AG04449 (cell line): ENCODE data around the gene CCDC69.

Source experiments
- CTCF ChIA-PET: fragments of 350-600 bp; formaldehyde crosslinking; extraction: SDS; loops from one replicate; lab custom pipeline; 2021; ENCODE audit warnings: antibody characterized with exemption; lab: Yijun Ruan, JAX
- POLR2A ChIA-PET: fragments of 400-600, 350-600 bp; formaldehyde crosslinking; extraction: SDS; loops from one replicate; lab custom pipeline; 2020; ENCODE audit warnings: antibody characterized with exemption, inconsistent platforms; lab: Yijun Ruan, JAX
- DNase-seq: peaks from one replicate; pipeline ENCODE4 v3.0.0-alpha.2; 2010; ENCODE audit warnings: low read depth, low spot score
- H3K4me3 ChIP-seq: 2 replicates; pipeline ENCODE4 v1.5.1; 2011; ENCODE audit warnings: low read depth, mild to moderate bottlenecking, control low read depth, low read length
- TF ChIP-seq, protein P1 (sequence below): IDR thresholded peaks from one replicate; pipeline ENCODE4 v1.5.1; 2011; ENCODE audit warnings: mild to moderate bottlenecking, moderate library complexity, low read length, control low read depth, inconsistent platforms; ENCODE audit not compliant: insufficient read depth; ENCODE audit errors: missing control alignments

The CCDC69 gene

GRCh38 chr5:151156507-151157420 lies 67.1 kb downstream of the CCDC69 start:
- POLR2A ChIA-PET, result interaction anchor here (0.5 to 0.6 kb wide), 4 partner anchors 8 to 527 kb away, joined by 3 to 5 read pairs (median 4); partner anchors contain the start of gene GM2A
- H3K4me3 ChIP-seq, result peak overlapping the region; percentile 91
- DNase-seq, result no peak
- CTCF ChIA-PET, result interaction anchor here (0.9 to 4.1 kb wide), 10 partner anchors 9 to 109 kb away, joined by 3 to 16 read pairs (median 6); no protein-coding TSS in a partner anchor
- TF ChIP-seq, protein P1, sequence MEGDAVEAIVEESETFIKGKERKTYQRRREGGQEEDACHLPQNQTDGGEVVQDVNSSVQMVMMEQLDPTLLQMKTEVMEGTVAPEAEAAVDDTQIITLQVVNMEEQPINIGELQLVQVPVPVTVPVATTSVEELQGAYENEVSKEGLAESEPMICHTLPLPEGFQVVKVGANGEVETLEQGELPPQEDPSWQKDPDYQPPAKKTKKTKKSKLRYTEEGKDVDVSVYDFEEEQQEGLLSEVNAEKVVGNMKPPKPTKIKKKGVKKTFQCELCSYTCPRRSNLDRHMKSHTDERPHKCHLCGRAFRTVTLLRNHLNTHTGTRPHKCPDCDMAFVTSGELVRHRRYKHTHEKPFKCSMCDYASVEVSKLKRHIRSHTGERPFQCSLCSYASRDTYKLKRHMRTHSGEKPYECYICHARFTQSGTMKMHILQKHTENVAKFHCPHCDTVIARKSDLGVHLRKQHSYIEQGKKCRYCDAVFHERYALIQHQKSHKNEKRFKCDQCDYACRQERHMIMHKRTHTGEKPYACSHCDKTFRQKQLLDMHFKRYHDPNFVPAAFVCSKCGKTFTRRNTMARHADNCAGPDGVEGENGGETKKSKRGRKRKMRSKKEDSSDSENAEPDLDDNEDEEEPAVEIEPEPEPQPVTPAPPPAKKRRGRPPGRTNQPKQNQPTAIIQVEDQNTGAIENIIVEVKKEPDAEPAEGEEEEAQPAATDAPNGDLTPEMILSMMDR, result no peak

DNA sequence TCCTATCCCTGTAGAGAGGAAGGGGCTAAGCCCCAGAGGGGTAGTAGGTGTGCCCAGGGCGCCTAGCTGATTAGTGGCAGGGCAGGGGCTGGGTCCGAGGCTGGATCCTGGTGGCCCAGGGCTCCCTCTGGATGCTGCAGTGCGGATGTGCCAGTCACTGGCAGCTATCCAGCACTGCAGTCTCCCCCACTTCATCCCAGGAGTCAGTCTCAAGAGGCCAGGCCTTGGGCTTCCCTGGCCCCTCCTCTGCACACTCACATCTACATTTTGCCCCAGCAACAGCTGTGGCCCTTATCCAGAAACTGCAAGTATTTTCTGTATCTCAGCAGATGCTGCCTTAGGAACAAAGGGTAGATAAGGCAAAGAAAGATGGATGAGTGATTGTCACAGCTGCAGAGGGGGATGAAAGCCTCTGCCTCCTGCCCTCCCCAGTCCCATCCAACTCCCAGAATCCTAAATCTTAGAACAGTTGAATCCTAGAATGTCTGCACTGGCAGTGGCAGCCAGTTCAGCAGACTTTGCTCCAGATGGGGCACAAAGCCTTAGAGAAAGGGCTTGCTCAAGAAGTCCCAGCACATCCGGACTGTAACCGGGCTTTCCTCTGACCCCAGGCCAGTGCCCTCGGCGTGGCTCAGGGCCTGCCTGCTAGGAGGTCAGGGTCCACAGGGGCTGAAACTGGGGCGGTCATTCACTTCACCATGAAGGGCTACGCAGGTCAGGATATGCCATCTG lies 68.0 kb downstream of the CCDC69 start:
- H3K4me3 ChIP-seq, result peak overlapping the region; percentile 91
- DNase-seq, result peak; percentile 29

GRCh38 chr5:151154931-151155774 lies 68.7 kb downstream of the CCDC69 start:
- TF ChIP-seq, protein P1, result no peak
- ChIA-PET POLR2A (interaction anchor here (0.7 to 0.9 kb wide), 2 partner anchors 9 to 29 kb away, joined by 3 to 5 read pairs; no protein-coding TSS in a partner anchor), CTCF (interaction anchor here (1.0 to 4.1 kb wide), 6 partner anchors 11 to 104 kb away, joined by 3 to 21 read pairs (median 12); no protein-coding TSS in a partner anchor)
- DNase-seq, result no peak
- peak overlapping the region; percentile 91 for H3K4me3 ChIP-seq

More for the DNA sequence above, 68.0 kb downstream of the CCDC69 start:
- CTCF ChIA-PET, result interaction anchor here (1.1 to 4.1 kb wide), 6 partner anchors 10 to 108 kb away, joined by 3 to 16 read pairs (median 8); no protein-coding TSS in a partner anchor
- TF ChIP-seq, protein P1, result peak; percentile 13
- POLR2A ChIA-PET, result interaction anchor here (0.7 to 0.9 kb wide), 2 partner anchors 10 to 30 kb away, joined by 3 to 5 read pairs; no protein-coding TSS in a partner anchor

DNA sequence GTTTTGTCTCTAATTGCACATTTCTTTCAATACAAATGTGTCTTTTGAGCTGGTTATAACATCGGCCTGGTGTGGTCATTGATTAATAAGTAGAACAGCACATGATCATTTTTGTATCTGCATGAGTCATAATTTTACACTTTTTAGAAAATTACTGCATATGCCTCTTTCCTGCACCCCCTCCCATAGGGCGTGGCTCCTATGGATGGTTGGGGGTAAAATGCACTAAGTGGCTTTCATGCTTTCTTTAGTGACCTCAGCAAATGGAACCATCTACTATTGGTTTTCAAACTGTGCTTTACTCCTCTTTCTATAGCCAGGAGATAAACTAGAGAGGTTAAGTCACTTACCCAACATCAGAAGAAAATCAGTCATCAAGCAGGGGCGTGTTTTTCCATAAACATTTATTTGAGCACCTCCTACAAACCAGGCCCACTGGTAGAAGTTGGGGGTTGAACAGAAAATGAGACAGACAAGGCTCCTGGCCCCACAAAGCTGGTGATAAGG lies 70.1 kb downstream of the CCDC69 start:
- H3K4me3 ChIP-seq, result no peak overlapping the region
- CTCF ChIA-PET, result interaction anchor here (1.2 to 3.3 kb wide), 5 partner anchors 13 to 102 kb away, joined by 3 to 21 read pairs (median 3); no protein-coding TSS in a partner anchor
- TF ChIP-seq, protein P1, result no peak
- POLR2A ChIA-PET, result no interaction called here
- DNase-seq, result no peak

GRCh38 chr5:151153300-151153699 lies 70.6 kb downstream of the CCDC69 start:
- H3K4me3 ChIP-seq, result no peak overlapping the region; the same call in 1 of the 2 replicates
- POLR2A ChIA-PET, result no interaction called here
- CTCF ChIA-PET, result interaction anchor here (0.7 to 6.2 kb wide), 7 partner anchors 12 to 151 kb away, joined by 3 to 46 read pairs (median 3); no protein-coding TSS in a partner anchor
- TF ChIP-seq, protein P1, result no peak
- no peak for DNase-seq
